NCI-H226 (cell line): ENCODE results near the gene PMP22.

Experiments
- DNase-seq: peaks from one replicate; pipeline ENCODE4 v3.0.0-alpha.2; 2015

The PMP22 gene

DNA sequence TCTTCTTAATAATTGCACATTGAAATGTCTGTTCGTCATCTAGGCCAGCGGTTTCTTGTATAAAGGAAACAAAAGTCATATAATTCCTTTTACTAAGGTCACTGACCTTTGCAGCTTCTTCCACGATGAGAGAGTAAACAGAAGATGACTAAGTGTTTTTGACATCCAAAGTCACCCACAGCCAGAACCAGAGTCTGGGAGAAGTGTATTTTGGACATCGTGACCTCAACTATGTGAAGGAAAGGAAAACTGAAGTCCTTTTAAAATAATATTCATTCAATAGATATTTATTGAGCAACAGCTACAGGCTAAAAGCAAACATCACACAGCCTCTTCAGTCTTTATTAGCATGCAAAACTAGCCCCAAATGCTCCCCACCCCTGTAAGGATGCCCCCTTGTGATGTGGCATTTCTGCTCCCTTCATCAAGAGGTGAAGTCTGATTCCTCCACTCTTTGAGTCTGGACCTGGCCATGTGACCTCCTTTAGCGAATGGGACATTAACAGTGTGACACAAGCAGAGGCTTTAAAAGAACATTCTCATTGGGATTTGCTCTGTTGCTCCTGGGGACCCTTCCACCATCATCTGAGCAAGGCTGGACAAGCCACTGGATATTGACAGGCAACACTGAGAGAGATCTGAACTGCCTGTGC, 8.1 kb upstream of the PMP22 start:
- DNase-seq = no peak

GRCh38 chr17:15271741-15272140, 6.6 kb upstream of the PMP22 start:
- no peak for DNase-seq

DNA sequence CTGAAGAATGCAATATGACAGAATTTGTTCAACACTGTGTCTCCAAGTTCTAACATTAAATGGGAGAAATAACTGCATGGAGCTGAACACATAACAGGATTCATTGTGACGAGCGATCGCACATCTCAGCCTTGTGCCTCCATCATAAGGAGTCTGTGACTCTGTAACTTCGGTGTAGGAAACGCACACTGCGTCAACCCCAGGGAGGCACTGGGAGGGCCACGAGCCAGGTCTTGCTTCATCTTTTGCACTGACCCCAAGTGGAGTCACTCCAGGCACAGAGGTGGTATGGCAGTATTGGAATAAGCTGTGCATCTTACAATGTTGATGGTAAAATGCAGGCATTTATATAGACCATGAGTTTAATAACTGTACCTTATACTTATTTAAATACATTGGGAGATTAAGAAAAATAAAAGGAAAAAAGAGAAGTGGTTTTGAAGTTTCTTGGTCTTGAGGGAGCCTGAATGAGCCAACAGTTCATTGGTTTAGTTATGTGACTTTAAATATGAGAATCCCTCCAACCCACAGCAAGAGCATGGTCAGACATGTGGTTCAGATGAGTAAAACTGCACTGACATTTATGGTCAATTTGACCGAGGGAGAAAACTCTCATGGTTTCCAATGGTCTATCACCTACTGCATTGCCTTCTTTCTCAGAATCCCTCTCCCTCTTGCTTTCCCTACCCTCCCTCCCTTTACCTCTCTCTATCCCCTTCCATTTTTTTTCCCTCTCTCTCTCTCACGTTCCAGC, 5.7 kb upstream of the PMP22 start:
- DNase-seq = no peak

GRCh38 chr17:15269780-15270089, 4.6 kb upstream of the PMP22 start:
- DNase-seq = no peak

- DNase-seq = no peak
Observed at GRCh38 chr17:15269087-15269779, 4.1 kb upstream of the PMP22 start.

DNA sequence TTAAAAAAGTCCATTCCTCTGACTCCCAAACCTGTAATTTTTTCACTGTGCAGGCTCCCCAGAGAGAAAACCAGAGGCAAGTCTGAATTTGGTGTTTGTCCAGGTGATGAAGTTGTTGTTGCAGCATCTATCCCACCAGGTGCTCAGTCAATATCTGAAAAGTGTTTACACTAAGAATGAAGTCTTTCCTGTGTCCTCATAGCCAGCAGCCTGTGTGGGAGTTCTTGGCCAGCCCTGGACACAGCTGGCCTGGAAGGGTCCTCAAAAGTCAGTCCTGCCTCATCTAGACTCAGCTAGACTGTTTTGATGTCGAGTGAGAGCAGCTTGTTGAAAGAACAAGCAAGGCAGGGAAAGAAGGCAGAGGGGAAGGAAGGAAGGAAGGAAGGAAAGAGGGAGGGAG, 3.3 kb upstream of the PMP22 start:
- no peak for DNase-seq

DNA sequence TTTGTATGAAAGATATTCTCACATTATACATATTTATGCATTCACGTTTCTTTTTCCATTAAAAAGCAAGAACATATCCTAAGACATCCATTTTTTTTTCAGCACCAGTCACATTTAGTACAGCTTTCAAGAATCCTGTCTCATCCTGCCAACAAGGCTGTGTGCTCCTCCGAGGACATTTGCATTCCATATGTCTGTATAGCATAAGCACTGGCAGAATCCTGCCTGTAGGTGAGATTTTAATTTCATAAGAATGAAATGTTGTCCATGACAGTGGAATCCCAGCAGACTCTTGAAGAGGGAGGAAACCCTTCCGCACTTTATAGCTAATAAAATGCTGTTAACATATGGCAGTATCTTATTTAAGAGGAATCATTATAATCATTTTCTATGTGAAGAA, 2.9 kb upstream of the PMP22 start:
- DNase-seq = no peak

DNA sequence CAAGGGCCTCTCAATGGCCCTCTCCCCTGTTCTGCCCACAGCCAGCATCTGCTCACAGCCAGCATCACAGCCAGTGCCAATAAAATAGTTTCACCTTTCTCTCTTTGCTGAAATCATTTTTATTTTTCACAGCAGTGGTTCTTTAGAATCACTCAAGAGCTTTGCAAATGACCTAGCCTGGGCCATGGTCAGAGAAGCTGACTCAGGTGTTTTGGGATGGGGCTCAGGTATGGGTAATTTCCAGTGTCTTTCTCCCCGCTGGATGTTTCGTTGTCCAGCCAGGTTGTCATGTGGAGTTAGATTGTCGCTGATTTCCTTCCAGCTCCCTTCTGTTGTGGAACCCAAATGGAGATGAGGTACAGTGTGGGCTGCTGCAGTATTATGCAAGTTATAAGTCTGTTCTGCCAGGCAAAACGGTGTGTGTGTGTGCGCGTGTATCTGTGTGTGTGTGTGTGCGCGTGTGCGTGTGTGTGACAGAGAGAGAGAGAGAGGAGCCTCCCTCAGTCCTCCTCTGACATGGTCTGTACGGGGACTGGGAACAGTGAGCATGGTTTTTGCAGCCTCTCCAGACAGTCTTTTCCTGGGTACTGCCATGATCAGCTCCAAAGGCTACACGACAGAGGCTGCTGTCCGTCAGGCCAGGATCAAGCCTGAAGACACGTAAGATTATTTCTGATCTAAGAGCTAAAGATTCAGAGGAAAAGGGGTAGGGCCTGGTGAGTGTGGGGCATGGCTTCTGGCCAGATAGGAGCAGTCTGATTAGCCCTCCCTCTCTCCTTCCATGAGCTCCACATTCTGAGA, 1.4 kb upstream of the PMP22 start:
- no peak for DNase-seq

- DNase-seq = no peak
Observed at GRCh38 chr17:15264542-15264941, 584 bp downstream of the PMP22 start.

- no peak for DNase-seq
Observed at GRCh38 chr17:15263680-15264079, 1.4 kb downstream of the PMP22 start.

GRCh38 chr17:15263206-15263579, 1.9 kb downstream of the PMP22 start:
- DNase-seq = no peak

DNA sequence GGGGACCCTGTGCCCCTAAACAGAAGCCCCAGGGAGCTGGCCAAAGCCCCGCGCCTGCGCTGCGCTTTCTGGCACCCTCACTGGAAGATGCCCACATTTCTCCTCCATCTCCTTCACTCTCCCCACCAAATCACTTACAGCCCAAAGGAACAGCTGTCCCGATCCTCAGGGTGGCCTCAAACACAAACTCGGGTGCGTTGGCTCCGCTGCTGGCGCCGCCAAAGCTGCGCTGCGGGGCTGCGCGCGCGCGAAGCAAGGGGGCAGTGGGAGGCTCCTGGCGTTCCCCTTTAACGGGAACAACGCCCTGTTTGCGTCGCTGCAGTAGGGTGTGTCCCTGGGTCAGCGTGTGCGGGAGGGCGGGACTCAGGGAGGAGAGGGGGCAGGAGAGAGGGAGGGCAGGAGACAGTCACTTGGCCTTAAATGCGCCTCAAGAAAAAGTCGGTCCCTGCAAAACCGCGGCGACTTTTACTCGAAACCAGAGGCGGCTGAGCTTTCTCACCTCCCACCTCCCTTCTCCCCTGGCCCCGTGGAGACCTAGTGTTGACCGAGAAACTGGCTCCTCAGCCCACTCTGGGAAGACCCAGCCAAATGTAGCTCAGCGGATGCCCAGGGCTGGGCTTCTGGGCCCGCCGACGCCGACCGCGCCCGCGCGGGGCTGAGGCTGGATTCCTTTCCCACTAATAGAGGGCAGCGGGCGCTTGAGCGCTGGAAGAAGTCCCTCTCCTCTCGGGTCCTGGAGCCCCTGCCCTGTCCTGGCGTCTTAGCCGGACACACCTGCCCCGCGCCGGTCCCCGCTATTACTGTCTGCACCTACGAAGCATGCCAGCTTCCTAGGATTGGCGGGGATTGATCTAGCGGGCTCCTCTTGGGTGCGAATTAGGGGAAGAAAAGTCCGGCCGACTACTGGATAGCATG, 2.6 kb downstream of the PMP22 start:
- DNase-seq = peak; percentile 29

DNA sequence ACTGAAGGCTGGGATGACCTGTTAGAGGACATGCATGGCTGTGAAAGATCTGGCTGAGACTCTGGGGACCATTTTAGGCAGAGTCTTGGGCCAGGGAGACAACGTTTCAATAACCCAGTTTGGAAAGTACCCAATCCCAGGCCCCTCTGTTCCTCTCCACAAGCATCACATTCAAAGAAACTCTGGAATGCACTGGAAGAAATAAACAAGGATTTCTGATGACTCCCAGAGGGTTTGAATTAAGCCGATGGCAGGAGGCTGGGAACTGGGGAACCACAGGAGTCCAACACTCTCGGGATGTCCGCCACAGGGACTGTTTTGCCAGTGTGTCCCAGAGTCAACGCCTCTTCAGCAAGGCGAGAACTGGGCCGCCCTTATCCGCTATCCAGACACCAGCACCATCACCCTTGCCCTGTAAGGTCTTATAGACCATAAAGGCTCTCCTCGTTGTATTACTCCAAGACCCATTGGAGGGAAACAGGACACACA, 3.3 kb downstream of the PMP22 start:
- DNase-seq = no peak

DNA sequence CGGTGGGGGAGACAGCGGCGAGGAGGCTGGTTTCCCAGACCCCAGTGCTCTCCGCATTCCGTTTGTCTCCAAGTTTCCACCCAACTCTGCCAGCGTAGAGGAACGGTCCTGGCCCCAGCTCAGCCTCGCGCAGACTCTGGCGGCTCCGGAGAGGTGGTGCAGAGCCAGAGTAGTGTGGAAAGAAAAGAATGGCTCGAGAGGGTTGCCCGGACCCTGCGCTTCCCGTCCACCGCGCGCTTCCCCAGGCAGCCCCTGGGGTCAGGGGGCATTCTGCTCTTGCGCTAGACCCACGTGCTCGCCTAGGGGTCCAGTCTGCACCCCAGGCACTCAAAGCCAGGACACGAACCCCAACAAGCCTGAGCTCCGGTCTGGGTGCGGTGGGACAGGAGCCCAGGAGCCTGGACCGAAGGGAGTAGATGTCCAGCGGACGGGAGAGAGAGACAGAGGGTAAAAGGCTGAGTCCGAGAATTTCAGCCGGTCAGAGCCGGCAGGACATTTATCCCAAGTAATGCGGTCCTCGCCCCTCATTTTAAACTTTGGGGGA, 3.8 kb downstream of the PMP22 start:
- peak; percentile 71 for DNase-seq

GRCh38 chr17:15260376-15261257, 4.5 kb downstream of the PMP22 start:
- peak; percentile 74 for DNase-seq

DNA sequence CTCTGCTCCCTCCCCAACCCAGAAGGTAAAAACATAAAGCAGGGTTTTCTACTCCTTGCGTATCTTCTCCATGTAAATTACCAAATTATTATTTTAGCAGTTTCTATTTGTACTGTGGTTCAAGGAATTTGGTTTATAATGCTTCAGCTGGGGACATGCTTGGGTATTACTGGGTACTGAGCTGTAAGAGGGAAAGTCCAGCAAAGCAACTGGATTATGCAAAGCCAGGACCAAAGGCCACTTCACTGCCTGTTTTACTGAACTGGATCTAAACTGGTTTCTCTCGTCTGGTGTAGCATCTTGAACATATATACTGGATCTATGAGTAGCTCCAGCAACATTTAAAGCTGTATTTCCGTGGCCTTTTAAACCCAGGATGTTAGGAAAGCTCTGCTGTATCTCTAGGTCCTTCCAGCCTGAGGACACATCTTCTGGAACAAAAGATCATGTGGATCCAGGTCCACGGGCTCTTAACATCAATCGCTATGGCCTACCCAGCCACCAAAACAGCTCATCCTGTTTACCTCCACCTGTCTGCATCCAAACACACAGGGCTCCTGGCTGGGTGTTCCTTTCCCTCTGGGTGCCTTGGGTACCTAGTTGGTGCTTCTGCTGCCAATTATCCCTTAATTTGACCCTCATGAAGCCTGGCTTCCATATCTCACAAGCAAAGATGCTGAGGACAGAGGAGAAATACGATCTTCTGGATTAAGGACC, 7.2 kb downstream of the PMP22 start:
- DNase-seq = no peak

DNA sequence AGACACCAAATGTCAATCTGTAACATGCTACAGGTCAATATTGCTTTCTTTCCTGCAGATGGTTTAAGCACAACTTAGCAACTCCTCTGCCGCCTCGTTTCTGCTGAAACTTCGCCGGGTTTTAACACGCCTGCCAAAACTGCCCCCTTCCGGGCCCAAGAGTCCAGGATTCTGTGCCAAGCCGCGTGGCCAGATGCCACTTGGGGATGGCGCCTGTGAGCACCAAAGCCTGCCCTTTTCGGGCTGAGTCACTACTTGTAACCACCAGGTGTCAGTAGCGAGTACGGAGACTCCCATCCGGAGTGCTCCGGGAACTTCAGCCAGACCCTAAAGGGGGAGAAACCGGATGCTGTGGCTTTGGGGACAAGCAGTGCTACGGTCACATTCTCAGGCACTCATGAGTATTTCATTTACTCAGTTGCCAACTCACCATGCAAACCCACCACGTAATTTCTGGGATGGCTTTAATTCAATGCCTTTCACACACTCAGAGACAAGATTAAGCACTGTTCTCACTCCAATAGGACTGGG, 7.8 kb downstream of the PMP22 start:
- peak; percentile 72 for DNase-seq

- no peak for DNase-seq
Observed at GRCh38 chr17:15256689-15257088, 8.4 kb downstream of the PMP22 start.

DNA sequence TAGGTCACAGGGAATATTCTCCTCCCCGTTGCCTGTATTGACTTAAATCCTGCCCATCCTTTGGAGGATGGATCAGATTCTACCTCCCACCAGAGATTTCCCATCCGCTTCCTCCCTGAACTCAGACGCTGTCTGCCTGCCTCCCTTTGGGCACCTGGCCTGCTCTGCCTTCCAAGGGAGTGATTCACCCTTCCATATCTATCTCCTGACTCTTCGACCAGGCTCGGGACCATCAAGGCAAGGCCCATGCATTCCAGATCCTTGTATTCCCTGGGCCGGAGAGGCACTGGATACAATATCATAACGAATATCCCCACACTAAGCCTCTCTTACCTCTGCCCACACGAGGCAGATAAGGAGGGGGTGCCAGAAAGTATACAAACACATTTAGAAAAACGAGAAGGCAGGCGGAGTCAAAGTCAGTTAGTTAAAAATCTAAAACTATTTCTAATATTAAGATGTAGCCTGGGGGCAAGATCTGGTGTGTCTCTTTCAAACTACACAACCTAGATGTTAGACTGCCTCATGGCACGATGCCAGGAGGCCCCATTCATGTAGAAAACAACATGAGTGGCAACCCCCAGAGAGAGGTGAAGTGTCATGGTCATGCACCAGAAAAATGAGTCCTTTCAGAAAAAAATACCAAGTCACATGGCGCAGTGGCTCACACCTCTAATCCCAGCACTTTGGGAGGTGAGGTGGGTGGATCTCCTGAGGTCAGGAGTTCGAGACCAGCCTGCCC, 9.2 kb downstream of the PMP22 start:
- peak; percentile 98 for DNase-seq
